NB4 (cell line): ENCODE measurements around the gene AMPH.

ENCODE experiments used
- MYC ChIP-seq: IDR thresholded peaks from 2 replicates; pipeline ENCODE4 v1.6.1; 2011; ENCODE audit warnings: low read depth, low read length
- POLR2A ChIP-seq: IDR thresholded peaks from 2 replicates; pipeline ENCODE4 v1.6.1; 2011; ENCODE audit warnings: mild to moderate bottlenecking; ENCODE audit not compliant: insufficient read length; ENCODE audit errors: extremely low read depth
- TF ChIP-seq, protein P1 (sequence below): IDR thresholded peaks from one replicate; pipeline ENCODE4 v1.5.1; 2012; ENCODE audit warnings: low read depth, low read length
- TF ChIP-seq, protein P2 (sequence below): IDR thresholded peaks from 2 replicates; pipeline ENCODE4 v1.6.1; 2011; ENCODE audit warnings: low read depth, low read length

DNA sequence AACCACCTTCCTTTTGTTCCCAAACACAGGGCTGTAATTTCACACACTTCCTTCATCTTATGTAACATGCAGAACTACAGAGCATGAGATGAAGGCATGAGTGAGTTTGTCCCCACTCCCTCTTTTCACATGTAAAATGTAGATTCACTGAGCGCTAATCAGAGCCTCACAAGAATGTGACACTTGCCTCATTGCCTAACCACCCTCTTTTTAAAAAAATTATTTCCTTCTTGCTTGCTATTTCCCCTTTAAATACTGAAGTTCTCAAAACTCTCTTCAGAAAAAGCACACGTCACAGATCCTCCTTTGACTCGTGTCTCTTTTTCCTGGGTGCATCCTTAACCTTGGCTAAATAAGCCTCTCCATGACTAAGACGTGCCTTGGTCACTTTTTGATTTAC lies 236.5 kb downstream of the AMPH start:
- TF ChIP-seq POLR2A: no peak
- TF ChIP-seq, protein P1, sequence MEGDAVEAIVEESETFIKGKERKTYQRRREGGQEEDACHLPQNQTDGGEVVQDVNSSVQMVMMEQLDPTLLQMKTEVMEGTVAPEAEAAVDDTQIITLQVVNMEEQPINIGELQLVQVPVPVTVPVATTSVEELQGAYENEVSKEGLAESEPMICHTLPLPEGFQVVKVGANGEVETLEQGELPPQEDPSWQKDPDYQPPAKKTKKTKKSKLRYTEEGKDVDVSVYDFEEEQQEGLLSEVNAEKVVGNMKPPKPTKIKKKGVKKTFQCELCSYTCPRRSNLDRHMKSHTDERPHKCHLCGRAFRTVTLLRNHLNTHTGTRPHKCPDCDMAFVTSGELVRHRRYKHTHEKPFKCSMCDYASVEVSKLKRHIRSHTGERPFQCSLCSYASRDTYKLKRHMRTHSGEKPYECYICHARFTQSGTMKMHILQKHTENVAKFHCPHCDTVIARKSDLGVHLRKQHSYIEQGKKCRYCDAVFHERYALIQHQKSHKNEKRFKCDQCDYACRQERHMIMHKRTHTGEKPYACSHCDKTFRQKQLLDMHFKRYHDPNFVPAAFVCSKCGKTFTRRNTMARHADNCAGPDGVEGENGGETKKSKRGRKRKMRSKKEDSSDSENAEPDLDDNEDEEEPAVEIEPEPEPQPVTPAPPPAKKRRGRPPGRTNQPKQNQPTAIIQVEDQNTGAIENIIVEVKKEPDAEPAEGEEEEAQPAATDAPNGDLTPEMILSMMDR: no peak
- TF ChIP-seq, protein P2, sequence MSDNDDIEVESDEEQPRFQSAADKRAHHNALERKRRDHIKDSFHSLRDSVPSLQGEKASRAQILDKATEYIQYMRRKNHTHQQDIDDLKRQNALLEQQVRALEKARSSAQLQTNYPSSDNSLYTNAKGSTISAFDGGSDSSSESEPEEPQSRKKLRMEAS: no peak
- TF ChIP-seq MYC: no peak
